Measurements from ENCODE around the gene DOK7. TPM values are rescaled to one million over a fixed set of nuclear protein-coding genes. Genes with fewer than 3 reads are reported as not detected.

The DOK7 gene
- total RNA-seq, 1 donor from 2014 or later = not detected

Other genes with a start within 250 kb of the DOK7 start
- gene MSANTD1, start 214.1 kb upstream of the DOK7 start, total RNA-seq = 1.2 TPM in 2 replicates
- gene RGS12, start 170.3 kb upstream of the DOK7 start, total RNA-seq = 60.4 and 69.5 TPM in 2 replicates
- gene HGFAC, start 21.3 kb upstream of the DOK7 start, total RNA-seq = 1.3 and 1.6 TPM in 2 replicates
- 106 and 116 TPM in 2 replicates for gene LRPAP1, start 69.1 kb downstream of the DOK7 start, total RNA-seq

Data from neural crest cell (in vitro differentiated cells).